ENCODE data around the gene FAM241A.
A peak's percentile ranks its signal among the peaks of the same experiment; 100 is the strongest.

The FAM241A gene

DNA sequence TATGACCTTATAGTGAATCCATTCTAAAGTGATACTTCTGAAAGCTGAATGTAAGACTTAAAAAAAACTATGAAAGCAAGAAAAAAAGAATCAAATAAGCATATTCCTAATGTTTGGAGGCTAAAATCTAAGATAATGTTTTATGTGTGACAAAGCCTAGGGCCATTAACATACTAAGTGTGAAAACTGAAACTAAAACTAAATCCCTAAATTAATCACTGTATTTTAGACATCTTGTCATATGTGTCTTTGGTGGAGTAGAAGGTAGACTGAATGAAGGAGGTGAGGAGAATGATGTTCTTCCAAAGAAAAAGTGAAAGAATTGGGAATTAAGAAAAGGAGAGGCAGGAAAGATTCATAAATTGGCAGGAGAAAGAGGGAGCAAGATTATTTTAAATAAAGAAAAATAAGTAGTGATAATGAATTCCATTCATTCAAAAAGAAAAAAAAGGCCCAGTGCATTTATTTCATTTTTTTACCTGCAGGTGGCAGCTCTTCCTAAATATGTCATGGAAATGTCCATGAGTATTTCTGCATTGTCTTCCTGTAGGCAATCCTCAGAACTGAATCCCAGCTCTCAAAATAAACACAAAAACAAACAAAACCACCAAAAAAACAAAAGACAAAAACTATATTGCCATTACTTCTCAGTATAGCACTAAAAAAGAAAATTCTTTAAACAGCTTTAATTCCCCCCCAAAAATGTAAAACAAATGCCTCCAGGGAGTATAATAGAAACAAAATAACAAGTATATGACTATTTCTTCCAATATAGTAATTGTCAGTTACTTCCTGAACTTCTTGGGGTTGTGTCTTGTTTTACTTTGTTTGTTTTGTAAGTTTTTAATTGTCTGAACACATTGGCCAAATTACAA is 69.4 kb downstream of the FAM241A start:
- DNase-seq (ENCODE audit: low read depth), result no peak

DNA sequence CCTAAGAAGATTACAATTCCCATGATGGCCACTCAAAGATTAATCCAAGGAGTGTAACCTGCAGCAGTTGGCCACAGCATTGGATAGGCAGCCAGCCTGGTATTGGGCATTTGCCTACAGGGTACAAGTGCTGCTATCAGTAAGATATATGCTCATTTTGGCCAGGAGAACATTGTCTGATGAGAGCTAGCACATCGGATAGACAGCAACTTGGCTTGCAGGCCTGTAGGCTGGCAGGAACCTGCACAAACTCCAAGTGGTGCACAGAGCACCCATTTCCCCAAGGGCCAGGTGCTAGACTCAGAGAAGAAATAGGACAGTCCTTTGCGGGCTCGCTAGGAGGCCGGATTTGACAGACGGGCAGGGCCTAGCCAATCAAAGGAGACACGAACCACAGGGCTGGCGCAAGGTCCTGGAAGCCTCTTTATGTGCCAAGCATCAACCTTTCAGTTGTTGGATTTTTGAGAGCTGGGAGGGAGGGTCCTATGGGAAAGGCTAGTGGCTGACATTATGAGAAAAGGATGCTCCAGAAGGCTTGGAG is 74.6 kb downstream of the FAM241A start:
- no peak for DNase-seq (ENCODE audit: low read depth)

DNA sequence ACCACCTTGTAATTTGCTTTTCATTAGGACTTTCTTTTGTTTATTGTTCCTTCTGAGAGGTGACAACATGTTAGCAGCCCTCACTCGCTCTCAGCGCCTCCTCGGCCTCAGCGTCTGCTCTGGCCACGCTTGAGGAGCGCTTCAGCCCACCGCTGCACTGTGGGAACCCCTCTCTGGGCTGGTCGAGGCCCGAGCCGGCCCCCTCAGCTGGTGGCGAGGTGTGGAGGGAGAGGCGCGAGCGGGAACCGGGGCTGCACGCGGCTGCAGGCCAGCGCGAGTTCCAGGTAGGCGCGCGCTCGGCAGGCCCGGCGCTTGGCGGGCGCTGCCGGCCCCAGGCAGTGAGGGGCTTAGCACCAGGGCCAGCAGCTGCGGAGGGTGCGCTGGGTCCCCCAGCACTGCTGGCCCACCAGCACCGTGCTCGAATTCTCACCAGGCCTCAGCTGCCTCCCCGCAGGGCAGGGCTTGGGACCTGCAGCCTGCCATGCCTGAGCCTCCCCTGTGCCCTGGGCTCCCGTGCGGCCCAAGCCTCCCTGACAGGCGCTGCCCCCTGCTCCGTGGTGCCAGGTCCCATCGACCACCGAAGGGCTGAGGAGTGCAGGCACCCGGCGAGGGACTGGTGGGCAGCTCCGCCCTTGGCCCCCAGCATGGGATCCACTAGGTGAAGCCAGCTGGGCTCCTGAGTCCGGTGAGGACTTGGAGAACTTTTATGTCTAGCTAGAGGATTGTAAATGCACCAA is 77.1 kb downstream of the FAM241A start:
- no peak for DNase-seq (ENCODE audit: low read depth)

DNA sequence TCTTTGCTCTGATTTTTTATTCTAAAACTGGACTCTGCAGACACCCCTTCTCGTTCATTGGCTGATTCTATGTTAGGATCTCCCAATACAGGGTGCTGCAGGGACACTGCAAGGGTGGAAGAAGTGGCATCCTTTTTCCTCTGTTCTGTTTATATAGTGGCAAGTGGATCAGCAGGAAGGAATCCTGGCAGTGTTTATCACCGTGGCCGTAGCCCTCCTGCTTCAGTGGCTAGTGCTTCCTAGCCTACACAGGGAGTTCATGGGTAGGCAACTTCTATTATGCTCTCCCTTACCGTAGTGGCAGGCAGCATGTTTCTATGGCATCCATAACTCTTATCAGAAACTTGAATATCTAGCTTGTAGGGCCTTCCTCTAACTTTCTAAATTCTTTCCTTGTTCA is 79.9 kb downstream of the FAM241A start:
- DNase-seq (ENCODE audit: low read depth), result no peak

DNA sequence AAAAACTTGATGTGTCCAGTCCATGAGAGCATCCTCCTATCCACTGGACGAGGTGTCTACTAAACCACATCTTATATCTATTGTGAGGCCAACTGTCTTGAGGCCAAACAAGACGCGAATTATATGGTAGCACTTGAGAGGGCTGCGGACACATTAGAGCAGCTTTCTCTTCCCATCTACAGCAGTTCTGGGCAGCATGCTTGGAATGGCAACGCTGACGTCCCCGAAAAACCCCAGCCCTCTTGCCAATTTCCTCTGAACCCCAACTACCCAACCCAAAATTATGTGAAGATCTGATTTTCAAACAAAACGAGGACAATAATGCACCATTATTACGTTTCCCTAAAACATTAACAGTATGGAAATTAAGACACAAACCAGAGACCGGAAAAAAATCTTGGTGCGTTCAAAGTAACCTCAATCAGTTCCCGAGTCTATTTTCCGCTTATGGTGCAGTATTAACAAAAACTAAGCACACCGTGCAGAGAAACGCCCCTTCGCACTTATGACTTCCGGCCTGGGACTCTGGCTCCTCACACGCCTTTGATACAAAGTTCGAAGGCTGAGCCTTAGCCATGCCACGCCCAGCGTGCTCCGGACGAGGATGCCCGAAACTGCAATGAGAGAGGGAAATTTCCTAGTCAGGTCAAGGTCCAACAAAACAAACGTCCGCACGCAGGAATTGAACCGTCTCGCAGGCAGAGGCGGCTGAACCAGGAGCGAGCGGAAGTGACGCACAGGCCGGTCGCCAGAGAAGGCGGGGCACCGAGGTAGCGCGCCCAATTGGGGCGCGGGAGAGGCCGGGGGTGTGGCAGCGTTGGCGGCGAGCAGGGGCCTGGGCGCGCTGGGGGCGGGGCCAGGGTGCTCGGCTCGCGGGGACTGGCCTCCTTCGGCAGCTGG is 85.9 kb downstream of the FAM241A start:
- peak; percentile 74 for DNase-seq (ENCODE audit: low read depth)

DNA sequence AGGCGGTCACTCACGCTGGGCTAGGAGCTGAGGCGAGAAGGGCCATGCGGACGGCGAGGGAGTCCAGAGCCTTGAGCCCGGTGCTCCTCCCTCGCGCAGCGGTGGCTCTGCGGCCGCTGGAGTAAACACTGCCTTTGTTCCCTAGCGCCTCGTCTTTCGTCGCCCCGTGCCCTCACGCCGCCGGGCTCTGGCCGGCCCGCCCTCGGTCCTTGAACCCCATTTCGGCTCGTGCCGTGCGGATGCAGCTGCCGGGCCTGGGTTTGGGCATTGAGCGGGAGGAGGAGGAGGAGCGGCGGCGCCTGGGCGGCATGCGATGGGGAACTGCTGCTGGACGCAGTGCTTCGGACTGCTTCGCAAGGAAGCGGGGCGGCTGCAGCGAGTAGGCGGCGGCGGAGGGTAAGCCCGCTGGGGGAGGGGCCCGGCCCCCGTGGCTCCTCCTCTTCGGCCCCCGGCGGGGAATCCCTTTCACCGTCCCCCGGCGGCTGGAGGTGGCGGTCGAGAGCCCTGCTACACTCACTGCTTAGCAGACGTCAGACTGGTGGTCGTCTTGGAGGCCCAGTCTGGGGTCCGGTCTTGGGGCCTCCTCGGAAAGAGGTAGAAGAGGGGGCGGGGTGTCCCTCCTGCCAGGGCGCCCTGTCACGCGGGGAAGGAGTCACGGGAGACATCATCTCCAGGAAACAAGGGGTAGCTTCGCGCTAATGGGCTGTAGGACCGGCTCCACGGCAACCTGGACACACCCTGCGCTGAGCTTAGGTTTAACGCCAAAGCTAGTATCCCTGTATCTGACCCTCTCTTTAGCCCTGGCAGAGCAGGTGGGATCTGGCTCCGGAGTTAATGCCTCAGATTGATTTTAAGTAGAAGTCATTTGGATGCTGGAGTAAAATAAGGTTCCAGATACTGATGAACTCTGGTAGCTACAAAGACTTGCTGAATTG is 86.8 kb downstream of the FAM241A start, which contains the start of gene AP1AR:
Gene AP1AR, plus strand, starts transcription at position 9 of the 935 bp plus-strand sequence. Its CDS starts 305 bp downstream, at position 314.
- peak; percentile 38 for DNase-seq (ENCODE audit: low read depth)

DNA sequence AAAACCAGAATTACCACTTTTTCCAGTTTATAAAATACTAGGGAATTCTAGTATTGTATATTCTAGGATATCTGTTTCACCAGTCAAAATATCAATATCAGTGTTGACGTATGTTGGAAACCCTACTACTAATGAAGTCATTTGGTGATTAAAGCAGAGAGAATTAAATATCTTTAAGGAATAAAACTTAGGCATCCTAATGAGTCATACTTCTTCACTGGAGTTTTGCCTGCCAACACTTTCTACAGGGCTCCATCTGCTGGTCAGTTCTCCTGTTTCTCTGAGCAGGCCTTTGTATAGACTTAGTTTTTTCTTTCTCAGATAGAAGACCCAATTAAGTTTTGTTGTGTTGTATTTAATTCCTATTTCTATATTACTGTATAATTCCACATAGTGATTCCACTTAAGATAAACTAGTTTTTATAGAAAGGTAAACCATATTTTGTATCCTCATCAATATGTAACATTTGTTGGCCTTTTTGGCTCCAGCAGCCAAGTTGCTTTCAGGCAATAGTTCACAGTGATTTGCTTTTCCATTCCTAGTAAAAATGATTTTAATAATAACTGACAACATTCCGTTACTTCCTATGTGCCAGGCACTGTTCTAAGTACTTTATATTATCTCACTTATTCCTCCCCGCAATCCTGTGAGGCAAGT is 89.8 kb downstream of the FAM241A start:
- no peak for DNase-seq (ENCODE audit: low read depth)

DNA sequence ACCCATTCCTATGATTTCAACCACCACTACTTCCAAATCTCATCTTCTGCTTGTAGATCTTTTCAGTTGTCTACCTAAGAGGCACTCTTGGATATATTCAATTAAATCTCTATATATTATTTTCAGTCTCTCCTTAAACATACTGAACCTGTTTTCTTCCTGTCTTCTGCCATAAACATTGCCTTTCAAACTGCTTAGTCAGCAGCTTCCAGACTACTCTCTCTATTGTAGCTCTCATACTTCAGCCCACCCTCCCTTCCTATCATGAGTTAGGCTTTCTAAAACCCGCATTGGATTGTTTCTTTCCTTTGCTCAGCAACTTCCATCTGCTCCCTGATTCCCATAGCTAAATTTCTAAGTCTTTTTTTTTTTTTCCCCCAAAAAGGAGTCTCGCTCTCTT is 90.8 kb downstream of the FAM241A start:
- no peak for DNase-seq (ENCODE audit: low read depth)

DNA sequence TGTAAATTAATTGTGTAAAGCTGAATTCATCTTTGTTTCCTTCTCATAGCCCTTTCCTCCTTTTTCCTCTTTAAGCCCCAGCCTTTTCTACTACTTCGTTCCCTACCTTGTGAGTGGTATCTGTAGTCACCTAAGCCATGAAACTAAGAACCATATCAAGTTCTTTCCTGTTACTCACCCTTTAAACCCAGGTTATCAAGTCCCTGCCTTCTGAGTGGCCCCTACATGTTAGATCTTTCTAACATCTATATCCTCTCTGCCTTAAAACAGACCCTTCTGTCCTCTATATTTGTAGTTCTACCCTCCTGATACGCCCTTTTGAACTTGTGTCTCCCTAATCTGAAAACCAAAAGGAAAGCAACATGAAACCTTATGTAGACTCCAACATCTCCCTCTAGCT is 93.6 kb downstream of the FAM241A start:
- DNase-seq (ENCODE audit: low read depth), result no peak
